DMS153 (cell line): Measurements from ENCODE around the gene CNPPD1.
A peak's percentile ranks its signal among the peaks of the same experiment; 100 is the strongest.

Experiments
- DNase-seq: peaks from one replicate; lab custom pipeline; 2025; lab: John Stamatoyannopoulos, UW

Gene CNPPD1

DNA sequence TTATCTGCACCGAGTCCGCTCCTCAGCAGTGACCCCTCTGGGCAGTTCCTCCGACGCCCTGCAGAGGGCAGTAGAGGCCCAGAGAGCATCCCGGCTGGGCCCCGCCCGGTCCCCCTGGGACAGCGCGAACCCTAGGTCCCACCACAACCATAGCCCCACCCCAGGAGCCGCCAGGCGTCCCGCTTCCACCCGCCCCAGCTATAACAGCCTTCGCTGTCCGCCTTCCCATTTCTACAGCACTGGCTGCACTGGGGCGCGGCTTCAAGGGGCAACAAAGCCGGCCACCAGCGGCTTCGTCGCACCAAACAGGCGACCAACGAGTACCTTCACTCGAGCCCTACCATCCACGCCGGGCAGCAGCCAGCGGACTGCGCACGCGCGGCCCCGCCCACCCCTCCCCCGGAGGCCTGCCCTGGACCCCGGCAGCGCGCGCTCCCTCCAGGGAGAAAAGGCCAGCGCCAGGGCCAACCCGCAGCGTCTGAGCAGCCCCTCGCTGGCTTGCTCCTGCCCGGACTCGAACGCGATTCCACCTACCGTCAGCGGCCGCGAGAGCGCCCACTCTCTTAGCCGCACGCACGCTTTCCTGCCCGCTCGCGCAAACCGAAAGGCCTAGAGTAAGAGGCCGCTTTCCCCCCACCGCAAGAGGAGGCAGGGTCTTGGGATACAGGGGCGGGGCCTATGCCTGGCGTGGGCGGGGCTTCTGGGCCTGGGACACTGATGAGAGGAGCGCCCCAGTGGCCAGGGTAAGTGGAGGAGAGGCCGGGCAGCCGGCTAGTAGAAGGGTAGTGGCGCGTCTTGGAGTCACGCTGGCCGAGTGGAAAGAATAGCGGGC is 16.3 kb downstream of the CNPPD1 start, which contains the start of gene NHEJ1:
TSS of gene NHEJ1 (minus strand) at position 630 of the 832 bp plus-strand sequence. CDS start 2,453 bp downstream, outside the sequence.
- DNase-seq: peak; percentile 82

DNA sequence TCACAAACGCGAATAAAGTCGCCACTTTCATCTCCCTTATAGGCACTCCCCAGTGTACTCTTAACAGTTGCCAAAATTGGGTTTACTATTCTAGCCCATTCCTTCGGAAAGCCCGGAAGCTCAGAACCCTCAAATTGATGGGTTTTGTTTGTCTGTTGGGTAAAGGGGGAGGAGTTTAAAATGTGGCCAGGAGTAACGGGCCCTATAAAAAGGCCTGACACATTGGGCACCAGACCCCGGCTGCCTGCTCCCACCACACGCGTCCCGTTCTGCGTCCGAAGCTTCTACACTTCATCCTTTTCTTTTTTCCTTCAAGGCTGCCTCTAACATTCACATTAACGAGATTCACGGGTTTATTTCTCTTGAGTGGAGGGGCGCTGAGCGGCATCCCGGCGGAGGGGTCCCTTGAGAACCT is 16.9 kb downstream of the CNPPD1 start:
- no peak for DNase-seq

DNA sequence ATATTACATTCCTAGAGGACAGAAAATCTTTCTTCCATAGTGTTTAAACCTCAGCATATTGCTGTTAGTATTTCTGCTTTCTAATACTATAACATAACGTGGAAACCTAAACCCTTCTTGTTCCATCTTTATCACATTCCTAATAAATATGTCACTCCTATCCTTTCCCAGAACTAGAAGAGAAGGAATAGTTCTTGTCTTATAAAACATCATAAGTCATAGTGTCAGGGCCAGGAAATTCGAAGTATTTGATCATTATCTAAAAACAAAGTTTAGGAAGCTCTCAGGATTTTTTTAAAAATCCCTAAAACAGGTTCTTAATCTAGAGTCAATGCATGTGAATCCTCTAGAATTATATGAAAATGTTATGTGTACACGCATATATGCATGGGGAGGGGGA is 18.1 kb downstream of the CNPPD1 start:
- DNase-seq: no peak

DNA sequence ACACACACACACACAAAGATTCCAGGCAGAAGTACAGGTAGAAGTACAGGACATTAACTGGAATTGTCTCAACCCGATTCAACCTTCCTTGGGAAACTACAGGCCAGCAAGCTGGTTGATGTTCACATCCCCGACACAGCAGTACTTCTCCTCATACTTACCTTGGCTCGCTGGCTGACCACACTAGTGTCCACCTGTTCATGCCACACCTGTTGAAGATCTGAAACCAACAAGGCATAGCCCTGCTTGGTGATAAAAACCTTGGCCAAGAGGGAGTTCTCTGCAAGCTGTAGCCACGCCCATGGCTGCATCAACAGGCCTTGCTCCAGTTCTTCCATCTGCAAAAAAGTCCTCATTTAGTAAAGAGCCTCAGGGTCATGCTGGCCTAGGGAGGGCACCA is 18.7 kb downstream of the CNPPD1 start:
- no peak for DNase-seq

DNA sequence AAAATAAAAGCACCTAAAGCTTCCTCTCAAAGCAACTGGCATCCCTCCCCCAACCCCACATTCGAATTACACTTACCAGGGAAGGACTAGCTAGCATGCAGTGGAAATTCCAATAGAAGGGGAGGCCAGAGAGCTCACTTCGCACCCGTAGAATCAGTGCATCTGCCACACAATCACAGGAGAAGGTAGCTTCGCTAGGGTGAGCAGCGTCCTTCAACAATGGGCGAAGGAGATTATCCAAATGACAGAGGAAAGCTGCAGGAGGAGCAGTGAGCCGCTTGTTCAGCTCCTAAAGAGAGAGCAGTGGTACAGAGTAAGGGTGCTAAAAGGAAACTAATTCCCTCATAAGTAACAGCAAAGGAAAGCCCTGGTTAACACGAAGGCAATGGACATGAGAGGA is 19.3 kb downstream of the CNPPD1 start:
- no peak for DNase-seq

DNA sequence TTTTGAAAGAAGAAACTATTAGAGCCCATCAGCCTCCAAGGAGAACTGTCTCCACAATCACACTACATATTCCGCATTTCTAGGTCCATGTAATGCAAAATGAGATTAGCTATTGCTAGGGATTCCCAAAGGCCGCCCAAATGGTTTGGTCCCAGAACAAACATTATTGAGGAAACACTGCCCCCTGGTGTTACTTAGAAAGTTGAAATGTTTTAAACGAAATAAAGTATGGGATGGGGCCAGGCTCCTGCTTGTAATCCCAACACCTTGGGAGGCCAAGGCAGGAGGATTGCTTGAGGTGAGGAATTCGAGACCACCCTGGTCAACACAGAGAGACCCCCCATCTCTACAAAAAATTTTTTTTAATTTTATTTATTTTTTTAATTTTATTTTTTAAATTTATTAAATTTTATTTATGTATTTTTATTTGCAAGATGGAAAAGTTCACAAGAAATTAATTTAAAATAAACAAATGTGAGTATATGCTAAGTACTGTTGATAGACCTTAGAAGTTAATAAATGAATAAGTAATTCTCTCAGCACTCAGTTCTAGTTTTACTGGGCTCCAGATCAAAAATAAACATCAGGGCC is 21.6 kb downstream of the CNPPD1 start:
- DNase-seq: peak; percentile 62

DNA sequence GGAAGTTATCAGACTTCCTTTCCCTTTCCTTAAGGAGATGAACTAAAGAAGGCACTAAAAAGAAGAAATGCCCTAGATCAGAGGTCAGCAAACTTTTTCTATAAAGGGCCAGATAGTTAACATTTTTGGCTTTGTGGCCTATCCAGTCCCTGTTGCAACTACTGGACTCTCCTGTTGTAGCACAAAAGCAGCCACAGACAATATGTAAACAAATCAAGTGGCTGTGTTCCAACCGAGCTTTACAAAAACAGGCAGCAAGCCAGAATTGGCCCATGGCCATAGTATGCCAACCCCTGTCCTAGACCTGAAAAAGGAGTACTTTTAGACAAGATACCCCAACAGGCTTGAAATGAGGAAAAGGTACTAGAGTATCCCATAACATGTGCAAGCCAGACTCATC is 27.1 kb downstream of the CNPPD1 start:
- DNase-seq: peak; percentile 8

DNA sequence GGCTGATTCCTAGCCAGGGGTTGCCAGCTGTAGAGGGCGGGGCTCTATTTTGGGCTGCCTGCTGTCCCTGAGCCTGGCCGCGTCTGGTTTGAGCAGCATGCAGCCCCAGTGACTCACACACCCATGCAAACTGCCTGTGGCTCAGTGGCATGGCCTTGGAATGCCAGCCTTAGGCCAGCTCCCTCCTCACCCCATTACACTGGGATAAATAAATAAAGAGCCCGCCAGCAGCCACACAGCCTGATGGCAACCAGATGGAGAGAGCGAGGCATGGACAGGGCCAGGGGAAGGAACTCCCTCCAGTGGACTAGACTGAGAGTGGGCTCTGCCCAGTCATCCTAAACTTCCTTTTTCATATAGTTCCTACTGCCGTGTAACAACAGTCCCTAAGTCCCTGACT is 34.4 kb downstream of the CNPPD1 start:
- no peak for DNase-seq

DNA sequence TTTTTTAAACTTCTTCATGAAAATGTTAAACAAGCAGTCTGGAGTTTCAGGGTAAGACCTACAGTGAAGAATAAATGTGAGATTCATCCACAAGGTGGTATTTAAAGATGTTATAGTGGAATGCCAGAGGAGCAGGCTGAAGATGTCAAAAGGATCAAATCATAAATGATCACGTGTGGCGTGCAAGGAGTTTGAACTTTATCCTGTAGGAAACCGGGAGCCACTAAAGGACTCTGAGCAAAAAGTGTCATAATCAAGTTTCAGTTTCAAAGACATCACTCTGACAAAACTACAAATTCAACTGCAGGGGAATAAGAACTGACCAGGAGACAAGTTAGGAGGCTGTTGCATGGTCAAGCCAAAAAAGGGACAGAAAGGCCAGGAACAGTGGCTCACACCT is 36.0 kb downstream of the CNPPD1 start:
- DNase-seq: no peak

DNA sequence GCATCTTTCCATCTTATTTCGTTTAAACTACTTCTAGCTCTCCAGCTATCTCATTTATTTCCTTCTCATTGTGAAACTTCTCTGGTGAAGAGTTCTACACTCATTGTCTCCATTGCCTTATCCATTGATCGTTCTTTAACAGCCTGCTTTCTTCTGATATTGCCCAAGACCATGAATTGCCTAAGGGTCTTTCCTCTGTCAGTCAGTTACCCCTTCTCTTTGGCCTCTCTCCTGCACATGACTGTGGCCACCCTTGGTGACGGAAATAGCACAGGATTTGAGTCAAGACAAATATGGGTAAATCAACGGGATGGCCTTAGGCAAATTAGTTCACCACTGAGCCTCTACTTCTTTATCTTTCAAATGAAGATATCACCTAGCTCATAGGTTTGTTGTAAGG is 42.7 kb downstream of the CNPPD1 start:
- DNase-seq: no peak

DNA sequence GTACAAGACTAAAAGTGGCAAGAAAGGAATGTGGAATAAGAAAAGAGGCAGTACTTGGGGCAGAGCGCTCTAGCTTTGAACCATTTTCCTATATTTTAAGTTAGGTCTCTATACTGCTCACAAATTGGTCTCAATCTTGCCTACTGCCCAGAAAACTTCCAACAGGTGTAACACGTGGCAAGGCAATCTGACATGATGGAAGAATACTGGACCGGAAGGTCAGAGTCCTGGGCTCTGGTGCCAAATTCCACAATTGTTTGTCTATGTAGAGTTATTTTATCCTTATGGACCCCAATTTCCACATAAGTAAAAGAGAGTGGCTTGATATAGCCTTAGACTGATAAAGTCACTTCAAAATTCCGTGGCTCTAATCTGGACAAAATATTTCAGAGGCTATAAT is 45.0 kb downstream of the CNPPD1 start:
- no peak for DNase-seq

DNA sequence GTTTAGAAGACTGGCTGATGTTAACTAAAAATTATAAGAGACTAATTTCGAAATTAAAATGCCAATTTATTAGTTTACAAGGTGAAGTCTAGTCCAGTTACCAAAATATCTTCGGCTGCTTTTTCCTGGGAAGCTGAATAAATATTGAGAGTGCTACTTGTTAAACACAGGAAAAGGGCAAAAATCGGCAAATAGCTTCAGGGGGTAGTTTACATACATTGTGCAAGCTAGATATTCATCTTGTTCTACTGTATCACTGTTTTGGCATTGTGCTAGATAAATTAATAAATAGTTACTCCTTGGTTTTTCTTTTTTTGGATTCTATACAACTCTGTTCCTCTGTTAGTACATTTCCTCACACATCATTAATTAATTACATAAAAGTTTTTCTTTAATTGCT is 45.4 kb downstream of the CNPPD1 start:
- no peak for DNase-seq

DNA sequence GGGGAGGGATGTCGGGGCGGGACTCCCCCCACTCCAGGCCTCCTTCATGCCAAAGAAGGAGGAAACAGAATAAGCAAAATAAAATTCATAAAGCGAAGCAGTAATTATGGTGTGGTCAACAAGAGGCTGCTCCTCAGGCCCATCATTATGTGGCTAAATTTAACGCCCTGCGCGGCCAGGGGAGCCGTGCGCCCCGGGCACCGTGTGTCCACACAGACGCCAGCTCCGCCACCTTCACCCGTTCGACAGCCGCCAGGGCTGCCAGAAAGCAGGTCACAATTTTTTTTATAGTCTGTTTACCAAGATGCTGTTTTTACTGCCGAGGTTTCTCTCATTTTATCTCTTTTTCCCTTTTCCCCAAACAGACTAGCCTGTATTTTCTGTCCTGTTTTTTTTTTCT is 47.1 kb downstream of the CNPPD1 start:
- no peak for DNase-seq

DNA sequence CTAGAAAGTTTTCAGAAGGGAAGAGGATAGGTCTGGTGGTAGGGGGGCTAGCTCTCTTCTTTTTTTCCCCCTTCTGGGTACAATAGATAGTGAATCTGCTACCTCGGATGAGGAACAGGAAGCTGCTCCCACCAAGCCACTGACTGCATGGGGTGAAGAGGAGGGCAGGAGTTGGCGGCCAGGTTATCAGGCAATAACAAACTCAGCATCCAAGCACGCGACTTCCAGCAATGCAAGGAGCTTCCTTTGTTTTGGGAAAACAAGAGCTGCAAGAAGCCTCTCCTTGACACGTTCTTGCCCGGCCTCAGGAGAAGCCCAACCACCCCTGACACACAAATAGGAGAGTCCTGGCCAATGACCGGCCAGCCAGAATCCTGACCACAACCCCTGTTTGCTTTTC is 48.3 kb downstream of the CNPPD1 start:
- no peak for DNase-seq

DNA sequence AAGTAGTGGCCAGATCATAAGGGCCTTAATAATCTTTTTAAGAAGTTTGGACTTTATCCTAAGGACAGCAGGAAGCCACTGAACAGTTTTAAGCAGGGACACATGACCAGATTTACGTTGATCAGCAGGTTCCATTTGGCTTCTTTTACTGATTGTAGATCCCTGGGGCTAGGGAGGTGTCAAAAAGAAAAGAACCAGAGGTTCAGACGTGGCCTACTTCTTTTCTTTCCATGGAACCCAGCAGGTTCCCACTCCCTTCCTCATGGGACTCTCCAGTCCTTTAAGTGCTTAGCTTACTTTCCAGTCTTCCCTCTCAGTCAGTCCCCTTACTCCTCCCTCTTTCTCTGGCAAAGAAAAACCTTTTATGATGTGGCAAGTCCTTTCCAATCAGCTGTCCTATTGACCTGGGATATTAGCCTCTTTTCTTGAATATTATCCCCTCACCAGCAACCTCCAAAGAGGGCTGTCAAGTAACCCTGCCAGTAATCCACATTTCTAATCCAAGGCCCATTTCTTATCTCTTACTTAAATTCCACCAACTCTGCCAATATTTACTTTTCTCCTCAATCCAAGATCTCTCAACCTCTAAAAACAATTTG is 49.6 kb downstream of the CNPPD1 start:
- no peak for DNase-seq

DNA sequence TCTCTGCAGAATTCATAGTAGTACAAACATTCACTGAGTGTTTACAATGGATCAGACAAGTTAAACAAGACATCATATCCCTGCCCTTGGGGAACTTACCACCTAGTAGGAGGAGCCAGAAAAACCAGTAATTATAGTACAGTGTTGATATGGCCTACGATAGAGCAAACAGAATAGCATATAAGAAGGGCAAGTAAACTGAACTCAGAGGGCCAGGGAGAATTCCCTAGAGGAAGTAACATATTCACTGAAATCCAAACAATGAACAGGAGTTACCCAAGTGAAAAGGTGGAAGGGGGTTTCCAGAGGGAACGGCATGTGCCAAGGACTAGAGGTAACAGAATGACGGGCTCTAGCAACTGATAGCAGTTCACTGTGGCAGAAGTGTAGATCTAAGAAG is 50.2 kb downstream of the CNPPD1 start:
- DNase-seq: no peak

DNA sequence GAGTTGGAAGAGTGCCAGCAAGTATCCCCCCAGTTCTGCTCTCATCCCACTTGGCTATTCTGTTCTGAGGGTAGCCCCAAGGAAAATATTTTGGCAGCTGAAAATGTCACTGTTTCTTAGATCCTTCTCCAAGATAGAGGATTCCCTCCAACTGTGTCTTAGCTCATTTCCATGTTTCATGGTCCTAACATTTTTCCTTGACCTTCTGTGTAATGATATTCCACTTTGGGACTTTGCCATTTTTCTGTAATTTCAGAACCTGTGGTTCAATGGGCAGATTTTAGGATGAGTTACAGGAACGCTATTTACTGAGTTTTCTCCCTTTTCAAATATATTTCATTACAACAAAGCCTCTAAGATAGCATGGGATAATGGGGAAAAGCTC is 50.8 kb downstream of the CNPPD1 start:
- no peak for DNase-seq

DNA sequence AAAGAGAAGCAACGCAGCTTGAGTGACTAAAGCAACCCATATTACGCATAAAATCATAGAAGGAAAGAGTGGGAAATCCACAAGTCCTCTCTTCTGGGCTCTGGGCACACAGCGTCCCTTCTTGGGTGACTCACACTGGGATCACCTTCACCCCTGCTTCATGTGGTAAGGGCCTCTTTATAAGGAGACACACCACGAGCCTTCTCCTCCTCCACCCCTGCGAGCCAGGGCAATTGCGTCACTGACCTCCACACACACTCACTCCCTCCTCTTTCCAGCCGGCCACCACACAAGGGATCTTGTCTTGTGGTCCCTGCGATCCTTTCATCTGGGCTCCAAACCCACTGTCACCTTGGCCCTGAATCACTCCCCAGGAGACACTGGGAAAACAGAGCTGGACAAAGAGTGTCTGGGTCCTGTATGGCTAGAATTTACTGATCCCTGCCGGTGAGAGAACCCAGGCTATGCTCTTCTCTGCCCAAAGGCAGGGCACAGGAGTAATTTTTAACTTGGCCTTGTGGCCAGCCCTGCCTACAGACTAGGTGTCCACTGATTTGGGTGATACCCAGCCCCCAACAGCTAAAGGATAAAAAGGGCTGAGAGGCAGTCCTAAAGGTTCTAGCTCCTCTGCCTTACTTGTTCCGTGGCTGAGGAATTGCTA is 51.4 kb downstream of the CNPPD1 start:
- DNase-seq: no peak

DNA sequence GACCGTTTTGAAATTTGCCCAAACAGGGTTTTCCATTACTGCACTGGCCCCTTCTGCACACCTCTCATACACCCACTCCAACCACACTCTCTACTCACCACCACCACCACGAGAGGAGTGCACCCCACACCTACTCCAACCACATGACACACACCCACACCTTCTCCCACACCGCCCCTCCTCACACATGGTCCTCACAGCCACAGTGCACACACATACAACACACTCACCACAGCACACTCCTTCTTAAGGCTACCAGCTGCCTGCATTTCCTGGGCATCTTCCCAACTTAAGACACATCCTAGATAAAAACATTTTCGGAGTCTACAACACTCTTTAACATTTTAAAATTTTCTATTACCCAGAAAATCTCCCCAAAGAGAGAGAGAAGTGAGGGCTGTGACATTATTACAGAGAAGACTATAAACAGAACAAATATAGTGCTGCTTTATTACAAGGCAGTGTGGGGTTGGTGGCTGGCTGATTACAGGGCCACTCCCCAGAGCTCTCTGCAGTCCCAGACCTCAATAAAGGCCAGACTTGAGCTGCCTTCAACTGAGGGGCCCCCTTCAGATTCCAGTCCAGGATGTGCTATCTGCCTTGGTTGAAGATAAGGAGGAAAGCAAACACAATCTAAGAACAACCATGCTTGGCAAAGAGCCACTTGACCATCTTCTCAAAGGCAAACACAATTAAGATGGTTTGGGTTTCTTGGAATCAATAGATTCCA is 52.2 kb downstream of the CNPPD1 start:
- DNase-seq: no peak

DNA sequence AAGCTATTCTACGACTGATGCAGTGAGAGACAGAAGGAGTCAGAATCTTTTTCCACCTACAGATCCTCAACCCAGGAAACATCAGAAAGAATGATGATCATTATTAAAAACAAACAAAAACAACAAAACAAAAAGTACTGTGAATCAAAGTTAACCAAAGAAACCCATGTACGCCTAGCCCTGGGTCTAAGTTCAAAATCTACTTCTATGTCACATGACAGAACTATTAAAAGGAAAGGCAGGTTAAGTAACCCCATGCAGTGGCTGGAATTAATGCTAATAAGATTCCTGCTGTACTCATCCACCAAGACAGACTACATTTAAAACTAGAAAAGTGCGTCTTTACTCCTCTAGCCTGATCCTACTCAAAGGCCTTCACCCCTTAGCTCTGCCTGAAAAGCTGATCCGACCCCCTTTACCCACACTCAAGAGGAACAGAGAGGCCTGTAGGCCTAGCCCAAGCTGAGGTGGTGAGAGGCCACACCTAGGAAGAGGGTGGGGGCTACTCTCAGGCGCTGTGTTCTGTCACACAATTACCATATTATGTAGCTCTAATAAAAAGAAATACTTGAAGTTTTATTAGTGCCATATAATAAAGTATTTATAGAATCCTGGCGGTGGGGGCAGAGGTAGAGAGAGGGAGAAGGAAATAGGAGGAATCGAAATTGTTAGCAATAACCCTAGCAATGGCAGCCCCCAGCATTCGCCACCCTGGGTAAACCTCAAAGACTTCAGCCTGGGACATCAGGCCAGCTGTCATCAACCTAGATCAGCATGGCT is 53.2 kb downstream of the CNPPD1 start:
- no peak for DNase-seq
